D341Med (cell line): Measurements from ENCODE around the gene SLC24A3.

Source experiments
- DNase-seq: peaks from one replicate; pipeline ENCODE4 v3.0.0; 2012; ENCODE audit warnings: low spot score

SLC24A3 gene

GRCh38 chr20:19549896-19550295 is 337.5 kb downstream of the SLC24A3 start:
- DNase-seq = no peak

- no peak for DNase-seq
Measured at GRCh38 chr20:19552221-19553180, 340.1 kb downstream of the SLC24A3 start.

- DNase-seq = no peak
Measured at GRCh38 chr20:19554666-19555065, 342.2 kb downstream of the SLC24A3 start.

GRCh38 chr20:19555726-19556125 is 343.3 kb downstream of the SLC24A3 start:
- DNase-seq = no peak

GRCh38 chr20:19557291-19557690 is 344.8 kb downstream of the SLC24A3 start:
- no peak for DNase-seq

- no peak for DNase-seq
Measured at GRCh38 chr20:19560881-19561480, 348.5 kb downstream of the SLC24A3 start.

- no peak for DNase-seq
Measured at GRCh38 chr20:19562426-19562825, 350.0 kb downstream of the SLC24A3 start.

- no peak for DNase-seq
Measured at GRCh38 chr20:19564261-19564660, 351.8 kb downstream of the SLC24A3 start.

GRCh38 chr20:19565736-19566135 is 353.3 kb downstream of the SLC24A3 start:
- DNase-seq = no peak

GRCh38 chr20:19566226-19566945 is 353.9 kb downstream of the SLC24A3 start:
- no peak for DNase-seq

GRCh38 chr20:19568128-19568527 is 355.7 kb downstream of the SLC24A3 start:
- DNase-seq = no peak

GRCh38 chr20:19571996-19572395 is 359.6 kb downstream of the SLC24A3 start:
- no peak for DNase-seq

- DNase-seq = no peak
Measured at GRCh38 chr20:19577692-19578091, 365.2 kb downstream of the SLC24A3 start.

- no peak for DNase-seq
Measured at GRCh38 chr20:19582782-19583181, 370.3 kb downstream of the SLC24A3 start.

GRCh38 chr20:19583532-19584175 is 371.2 kb downstream of the SLC24A3 start:
- peak; percentile 44 for DNase-seq

GRCh38 chr20:19588241-19588640 is 375.8 kb downstream of the SLC24A3 start:
- DNase-seq = no peak

GRCh38 chr20:19588732-19589131 is 376.3 kb downstream of the SLC24A3 start:
- no peak for DNase-seq

- DNase-seq = no peak
Measured at GRCh38 chr20:19589787-19590362, 377.4 kb downstream of the SLC24A3 start.

GRCh38 chr20:19590382-19590781 is 377.9 kb downstream of the SLC24A3 start:
- DNase-seq = no peak

GRCh38 chr20:19593762-19594161 is 381.3 kb downstream of the SLC24A3 start:
- no peak for DNase-seq

GRCh38 chr20:19594896-19595295 is 382.5 kb downstream of the SLC24A3 start:
- DNase-seq = no peak
